ENCODE measurements around the gene FMN1. TPM values are rescaled to one million over a fixed set of nuclear protein-coding genes. Genes with fewer than 3 reads are reported as not detected.

The FMN1 gene
- total and polyA plus RNA-seq, 2 of the 8 experiments (the other 6 are each of a cell fraction or from before 2014, with no cell fraction given): 0.27 to 3.7 TPM

- no peak for TF ChIP-seq TAF7 (optimal IDR thresholded peaks at IDR 0.05; ENCODE audit: borderline replicate concordance, low read depth, low read length)
- no peak for TF ChIP-seq EGR1 (IDR thresholded peaks at IDR 0.05; ENCODE audit: borderline replicate concordance, low read depth, low read length)
- TF ChIP-seq RFX5 (IDR thresholded peaks at IDR 0.05; ENCODE audit: borderline replicate concordance, low read depth, low read length): no peak
- no peak for TF ChIP-seq MAFK (IDR thresholded peaks at IDR 0.05; ENCODE audit: low read depth, low read length)
- TF ChIP-seq USF2 (IDR thresholded peaks at IDR 0.05; ENCODE audit: low read length): no peak
- no peak for TF ChIP-seq ATF2 (IDR thresholded peaks at IDR 0.05; ENCODE audit: low read length)
- TF ChIP-seq MAX (IDR thresholded peaks at IDR 0.05): no peak
- no peak for DNase-seq (ENCODE audit: low read depth in 1 of 2, low spot score in 2 of 2)
- no peak overlapping the region for H3K4me2 ChIP-seq (ENCODE audit: insufficient read depth in 1 of 2, low read depth in 2 of 2, low read length in 2 of 2)
- H2AFZ ChIP-seq (ENCODE audit: low read length): no peak overlapping the region
- no peaks in the 10 kb centered on the region for H3K79me2 ChIP-seq (ENCODE audit: control insufficient read depth in 1 of 2, insufficient read depth in 2 of 2, low read length in 2 of 2)
- no peak overlapping the region for H4K8ac ChIP-seq (ENCODE audit: extremely low read depth, insufficient read depth, low read length)
- H3K23ac ChIP-seq (ENCODE audit: insufficient read length): no peak overlapping the region
- no peak overlapping the region for H2AK5ac ChIP-seq (ENCODE audit: low read depth, low read length)
- H2BK120ac ChIP-seq (replicated peaks; ENCODE audit: low read depth, low read length): no peak overlapping the region
- no peak overlapping the region for H4K5ac ChIP-seq (ENCODE audit: insufficient read length, low read depth, low read length)
- H4K91ac ChIP-seq (replicated peaks; ENCODE audit: insufficient read length, low read length): no peak overlapping the region
- ChIA-PET CTCF (ENCODE audit: partially characterized antibody) (interaction anchor here (0.7 to 1.8 kb wide), 4 partner anchors 10 to 119 kb away, joined by 3 to 6 read pairs (median 4); no protein-coding TSS in a partner anchor), POLR2A (ENCODE audit: partially characterized antibody) (interaction anchor here (1.1 kb wide), 1 partner anchor 509 kb away, joined by 3 read pairs; no protein-coding TSS in a partner anchor)
- no peaks in the 10 kb centered on the region; a peak in 1 of 7 replicates for H3K27me3 ChIP-seq (replicated peaks in 1 of 4; ENCODE audit: control insufficient read depth in 3 of 4, extremely low read depth in 1 of 4, insufficient read depth in 3 of 4, low read length in 3 of 4)
- WGBS, 2 experiments (ENCODE audit: extremely low coverage in 1 of 2, insufficient coverage in 1 of 2, insufficient read length in 1 of 2, insufficient replicate concordance in 2 of 2, low coverage in 1 of 2, low lambda C conversion rate in 2 of 2, missing lambda C conversion rate in 1 of 2): 95% methylated on average over 4 of the region's 4 CpGs; no CpG with 5 or more reads in 1 of the 2 experiments
- H3K9ac ChIP-seq (replicated peaks in 1 of 4; ENCODE audit: extremely low read depth in 1 of 4, low read depth in 3 of 4, low read length in 3 of 4): no peak overlapping the region
- no peak overlapping the region for H3K4me3 ChIP-seq (ENCODE audit: extremely low read depth in 1 of 4, insufficient read depth in 2 of 4, low read depth in 3 of 4, low read length in 4 of 4)
- H3K56ac ChIP-seq (replicated peaks; ENCODE audit: insufficient read length, low read depth, low read length): no peak overlapping the region
- H4K20me1 ChIP-seq (replicated peaks in 1 of 2; ENCODE audit: control insufficient read depth in 1 of 2, insufficient read depth in 2 of 2, low read length in 2 of 2): no peaks in the 10 kb centered on the region
- peaks cover 0 to 6% (median 4%) of the 10 kb centered on the region in 4 experiments; a peak in 2 of 7 replicates for H3K4me1 ChIP-seq (replicated peaks in 1 of 4; ENCODE audit: control insufficient read depth in 3 of 4, insufficient read depth in 4 of 4, low read length in 3 of 4)
- no peak overlapping the region for H3K4ac ChIP-seq (replicated peaks; ENCODE audit: insufficient read length, low read depth, low read length)
- H3K18ac ChIP-seq (ENCODE audit: extremely low read depth, low read length): no peak overlapping the region
- no peak overlapping the region for H3K14ac ChIP-seq (ENCODE audit: insufficient read length)
- H3K9me3 ChIP-seq (ENCODE audit: insufficient read depth in 2 of 2, low read depth in 1 of 2, low read length in 1 of 2): no peaks in the 10 kb centered on the region
- H3K27ac ChIP-seq (ENCODE audit: low read depth, low read length): no peak overlapping the region
- H3K36me3 ChIP-seq (ENCODE audit: control insufficient read depth in 2 of 4, insufficient read depth in 4 of 4, low read length in 3 of 4): no peaks in the 10 kb centered on the region
- no peak for FAIRE-seq
- H2BK12ac ChIP-seq (ENCODE audit: low read depth, low read length): no peak overlapping the region
- no peak overlapping the region for H2BK5ac ChIP-seq (ENCODE audit: low read depth, low read length)
- H3K23me2 ChIP-seq (ENCODE audit: low read depth, low read length): peaks cover 8% of the 10 kb centered on the region; the same call in 1 of the 2 replicates
- H2BK20ac ChIP-seq (ENCODE audit: low read length): no peak overlapping the region
- H3K79me1 ChIP-seq (ENCODE audit: low read depth, low read length): no peaks in the 10 kb centered on the region
- peak overlapping the region; percentile 49; the same call in 1 of the 2 replicates for H2BK15ac ChIP-seq (ENCODE audit: low read length)
Measured at GRCh38 chr15:33198541-33198940, 4.0 kb upstream of the FMN1 start.
